ENCODE results near the gene MRPL4.
"Not testable (repeated sequence)": the region's sequence is repeated elsewhere in the genome, so short reads cannot be mapped to it uniquely, and the experiment has no call there.

The MRPL4 gene

DNA sequence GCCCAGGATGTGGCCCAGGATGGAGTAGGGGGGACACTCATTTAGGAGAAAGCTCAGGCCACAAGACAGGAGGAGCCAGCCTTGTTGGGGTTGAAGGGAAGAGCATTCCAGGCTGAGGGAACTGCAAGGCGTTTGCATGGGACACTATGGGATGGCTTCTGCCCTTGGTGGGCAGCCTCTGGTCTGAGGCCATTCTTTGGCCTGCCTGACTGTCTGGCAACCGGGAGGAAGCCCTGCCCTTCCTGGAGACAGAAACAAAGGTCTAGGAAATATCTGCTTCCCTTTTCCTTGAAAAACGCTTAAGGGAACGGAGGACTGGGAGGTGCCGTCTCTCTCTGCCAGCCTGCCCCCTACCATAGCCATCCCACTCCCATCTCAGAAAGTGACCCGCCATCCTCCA lies 16.1 kb downstream of the MRPL4 start:
- DNase-seq, result no peak

DNA sequence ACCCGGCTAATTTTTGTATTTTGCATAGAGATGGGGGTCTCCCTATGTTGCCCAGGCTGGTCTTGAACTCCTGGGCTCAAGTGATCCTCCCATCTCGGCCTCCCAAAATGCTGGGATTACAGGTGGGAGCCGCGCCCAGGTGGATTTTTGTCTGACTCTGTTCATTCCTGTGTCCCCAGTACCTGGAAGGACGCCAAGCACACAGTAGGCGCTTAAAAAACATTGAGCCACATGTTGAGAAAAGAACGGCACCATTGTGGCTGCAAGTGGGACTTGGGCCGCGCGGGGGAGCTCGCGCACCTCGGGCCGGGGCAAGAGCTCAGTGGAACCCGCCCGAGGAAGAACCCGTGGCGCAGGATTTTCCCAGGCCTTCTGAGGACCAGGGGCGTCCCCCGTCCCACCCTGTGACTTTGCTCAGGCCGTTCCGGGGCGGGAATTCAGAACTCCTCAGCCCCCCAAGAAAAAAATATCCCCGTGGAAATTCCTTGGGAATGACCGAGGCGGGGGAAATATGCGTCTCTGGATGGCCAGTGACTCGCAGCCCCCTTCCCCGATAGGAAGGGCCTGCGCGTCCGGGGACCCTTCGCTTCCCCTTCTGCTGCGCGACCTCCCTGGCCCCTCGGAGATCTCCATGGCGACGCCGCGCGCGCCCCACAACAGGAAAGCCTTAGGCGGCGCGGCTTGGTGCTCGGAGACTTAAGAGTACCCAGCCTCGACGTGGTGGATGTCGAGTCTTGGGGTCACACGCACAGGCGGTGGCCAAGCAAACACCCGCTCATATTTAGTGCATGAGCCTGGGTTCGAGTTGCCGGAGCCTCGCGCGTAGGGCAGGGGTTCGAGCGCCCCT lies 17.5 kb downstream of the MRPL4 start:
- DNase-seq, result peak; percentile 88

DNA sequence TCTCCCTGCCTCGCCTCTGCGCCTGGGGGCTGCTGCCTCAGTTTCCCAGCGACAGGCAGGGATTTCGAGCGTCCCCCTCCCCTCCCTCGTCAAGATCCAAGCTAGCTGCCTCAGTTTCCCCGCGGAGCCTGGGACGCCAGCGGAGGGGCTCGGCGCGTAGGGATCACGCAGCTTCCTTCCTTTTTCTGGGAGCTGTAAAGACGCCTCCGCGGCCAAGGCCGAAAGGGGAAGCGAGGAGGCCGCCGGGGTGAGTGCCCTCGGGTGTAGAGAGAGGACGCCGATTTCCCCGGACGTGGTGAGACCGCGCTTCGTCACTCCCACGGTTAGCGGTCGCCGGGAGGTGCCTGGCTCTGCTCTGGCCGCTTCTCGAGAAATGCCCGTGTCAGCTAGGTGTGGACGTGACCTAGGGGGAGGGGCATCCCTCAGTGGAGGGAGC lies 18.2 kb downstream of the MRPL4 start:
- DNase-seq, result peak; percentile 59

DNA sequence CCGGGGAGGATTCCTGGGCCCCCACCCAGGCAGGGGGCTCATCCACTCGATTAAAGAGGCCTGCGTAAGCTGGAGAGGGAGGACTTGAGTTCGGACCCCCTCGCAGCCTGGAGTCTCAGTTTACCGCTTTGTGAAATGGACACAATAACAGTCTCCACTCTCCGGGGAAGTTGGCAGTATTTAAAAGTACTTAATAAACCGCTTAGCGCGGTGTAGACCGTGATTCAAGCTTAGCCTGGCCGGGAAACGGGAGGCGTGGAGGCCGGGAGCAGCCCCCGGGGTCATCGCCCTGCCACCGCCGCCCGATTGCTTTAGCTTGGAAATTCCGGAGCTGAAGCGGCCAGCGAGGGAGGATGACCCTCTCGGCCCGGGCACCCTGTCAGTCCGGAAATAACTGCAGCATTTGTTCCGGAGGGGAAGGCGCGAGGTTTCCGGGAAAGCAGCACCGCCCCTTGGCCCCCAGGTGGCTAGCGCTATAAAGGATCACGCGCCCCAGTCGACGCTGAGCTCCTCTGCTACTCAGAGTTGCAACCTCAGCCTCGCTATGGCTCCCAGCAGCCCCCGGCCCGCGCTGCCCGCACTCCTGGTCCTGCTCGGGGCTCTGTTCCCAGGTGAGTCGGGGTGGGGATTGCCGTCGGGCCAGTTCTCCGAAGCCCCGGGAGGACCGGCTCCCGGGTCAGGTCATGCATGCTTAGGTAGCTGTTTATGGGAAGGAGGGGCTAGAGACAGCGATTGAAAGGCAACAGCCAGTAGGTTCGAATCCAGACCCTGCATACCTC lies 18.8 kb downstream of the MRPL4 start, which contains the start of gene ICAM1:
Gene ICAM1, plus strand, starts transcription at position 505 of the 779 bp plus-strand sequence. Its CDS starts 40 bp downstream, at position 545.
- peak; percentile 72 for DNase-seq

DNA sequence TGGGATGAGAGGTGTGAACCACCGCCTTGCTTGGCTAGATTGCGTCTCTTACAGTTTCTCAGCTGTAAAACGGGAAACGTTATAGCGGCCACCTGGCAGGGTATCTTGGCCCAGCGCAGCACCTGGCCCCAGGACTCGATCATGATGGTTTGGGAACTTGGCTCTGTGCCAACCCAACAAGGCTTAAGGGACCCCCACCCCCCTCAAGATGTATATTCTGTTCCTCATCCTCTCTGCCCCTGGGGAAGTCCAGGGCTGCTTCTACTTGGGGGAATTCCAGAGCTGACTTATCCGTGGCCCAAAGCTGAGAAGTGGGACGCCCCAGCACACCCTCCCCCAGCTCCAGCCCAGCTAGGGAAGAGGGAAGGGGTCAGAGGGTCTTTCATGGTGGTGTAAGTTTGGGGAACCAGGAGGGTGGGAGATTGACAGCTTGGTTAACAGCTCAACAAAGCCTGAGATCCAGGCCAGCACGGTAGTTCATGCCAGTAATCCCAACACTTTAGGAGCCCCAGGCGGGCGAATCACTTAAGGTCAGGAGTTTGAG lies 19.6 kb downstream of the MRPL4 start:
- no peak for DNase-seq

DNA sequence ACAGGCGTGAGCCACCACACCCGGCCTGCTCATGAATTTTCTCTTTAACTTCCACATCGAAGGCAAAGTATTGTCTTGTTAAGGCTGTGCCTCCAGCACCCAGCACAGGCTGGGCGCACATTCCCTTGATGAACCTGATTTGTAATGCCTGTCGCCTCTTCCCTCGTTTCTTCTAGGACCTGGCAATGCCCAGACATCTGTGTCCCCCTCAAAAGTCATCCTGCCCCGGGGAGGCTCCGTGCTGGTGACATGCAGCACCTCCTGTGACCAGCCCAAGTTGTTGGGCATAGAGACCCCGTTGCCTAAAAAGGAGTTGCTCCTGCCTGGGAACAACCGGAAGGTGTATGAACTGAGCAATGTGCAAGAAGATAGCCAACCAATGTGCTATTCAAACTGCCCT lies 22.6 kb downstream of the MRPL4 start:
- DNase-seq, result no peak

DNA sequence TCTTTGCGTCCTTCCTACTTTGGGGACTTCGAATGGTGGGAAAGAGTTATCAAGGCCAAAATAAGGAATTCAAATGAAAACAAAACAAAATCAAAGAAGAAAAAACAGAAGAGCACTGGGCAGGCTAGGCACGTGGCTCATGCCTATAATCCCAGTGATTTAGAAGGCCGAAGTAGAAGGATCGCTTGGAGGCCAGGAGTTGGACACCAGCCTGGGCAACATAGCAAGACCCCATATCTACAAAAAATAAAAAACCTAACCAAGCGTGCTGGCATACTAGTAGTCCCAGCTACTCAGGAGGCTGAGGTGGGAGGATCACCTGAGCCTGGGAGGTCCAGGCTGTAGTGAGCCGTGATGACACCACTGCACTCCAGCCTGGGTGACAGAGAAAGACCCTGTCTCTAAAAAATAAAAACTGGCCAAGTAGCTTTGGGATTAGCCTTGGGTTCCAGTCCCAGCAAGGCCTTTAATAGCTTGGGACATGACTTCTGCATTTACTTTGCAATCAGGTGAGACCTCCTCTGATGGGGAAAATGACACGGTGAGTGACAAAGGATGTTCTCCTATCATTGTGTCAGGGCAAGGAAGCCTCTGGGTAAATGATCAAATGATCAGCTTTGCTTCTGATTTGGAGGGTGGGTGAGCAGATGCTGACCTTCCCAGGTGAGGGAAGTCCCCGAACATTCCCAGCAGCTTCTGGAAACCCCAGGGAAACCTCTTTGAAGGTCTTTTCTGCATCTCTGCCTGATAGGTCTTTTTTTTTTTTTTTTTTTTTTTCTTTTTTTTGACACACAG lies 26.0 kb downstream of the MRPL4 start:
- no peak for DNase-seq

DNA sequence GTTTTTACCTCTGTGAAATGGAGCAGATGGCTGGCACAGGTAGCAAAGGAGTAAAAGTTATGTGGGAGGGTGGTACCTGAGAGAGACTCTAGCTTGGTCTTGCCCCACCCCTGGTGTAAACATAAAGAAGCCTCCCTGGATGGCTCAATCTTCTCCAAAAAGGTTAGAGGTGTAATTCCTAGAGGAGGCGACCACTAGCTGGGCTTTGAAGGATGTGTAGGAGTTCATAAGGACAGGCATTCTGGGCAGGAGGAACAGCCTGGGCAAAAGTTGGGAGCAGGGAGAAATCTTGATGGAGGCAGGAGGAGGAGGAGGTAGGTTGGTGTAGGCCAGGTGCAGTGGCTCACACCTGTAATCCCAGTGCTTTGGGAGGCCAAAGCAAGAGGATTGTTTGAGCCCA lies 26.9 kb downstream of the MRPL4 start:
- DNase-seq, result no peak

DNA sequence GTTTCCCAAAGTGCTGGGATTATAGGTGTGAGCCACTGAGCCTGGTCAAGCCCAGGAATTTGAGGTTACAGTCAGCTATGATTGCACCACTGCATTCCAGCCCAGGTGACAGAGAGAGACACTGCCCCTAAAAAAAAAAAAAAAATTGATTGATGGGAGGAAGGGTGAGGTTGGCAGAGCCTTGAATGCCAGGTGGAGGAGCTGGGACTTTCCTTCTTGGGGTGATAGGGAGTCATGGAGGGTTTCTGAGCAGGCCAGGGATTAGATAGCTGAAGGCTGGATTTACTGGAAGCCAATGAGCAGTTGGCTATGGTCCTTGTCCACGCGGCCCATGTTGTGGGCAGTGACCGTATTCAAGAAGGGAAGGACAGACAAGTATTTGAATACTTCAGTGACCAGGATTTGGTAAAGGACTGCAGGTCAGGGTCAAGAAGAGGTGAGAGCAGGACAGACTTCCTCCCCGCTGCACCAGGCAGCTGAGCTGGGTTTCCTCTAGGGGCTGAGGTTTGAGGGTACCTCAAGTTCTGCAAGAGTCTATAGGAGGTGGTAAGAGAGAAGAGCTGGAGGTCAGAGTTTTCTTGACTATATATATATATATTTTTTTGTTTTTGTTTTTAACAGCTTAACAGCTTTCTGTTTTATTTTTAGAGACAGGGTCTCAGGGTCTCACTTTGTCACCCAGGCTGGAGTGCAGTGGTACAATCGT lies 27.9 kb downstream of the MRPL4 start:
- no peak for DNase-seq

DNA sequence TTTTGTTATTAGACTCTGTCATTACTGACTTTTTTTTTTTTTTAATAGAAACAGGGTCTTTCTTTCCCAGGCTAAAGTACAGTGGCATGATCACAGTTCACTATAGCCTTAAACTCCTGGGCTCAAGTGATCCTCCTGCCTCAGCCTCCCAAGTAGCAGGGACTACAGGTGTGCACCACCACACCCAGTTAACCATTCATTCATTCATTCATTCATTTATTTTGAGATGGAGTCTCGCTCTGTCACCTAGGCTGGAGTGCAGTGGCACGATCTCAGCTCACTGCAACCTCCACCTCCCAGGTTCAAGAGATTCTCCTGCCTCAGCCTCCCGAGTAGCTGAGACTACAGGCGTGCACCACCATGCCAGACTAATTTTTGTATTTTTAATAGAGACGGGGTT lies 30.0 kb downstream of the MRPL4 start:
- DNase-seq, result not testable (repeated sequence)

DNA sequence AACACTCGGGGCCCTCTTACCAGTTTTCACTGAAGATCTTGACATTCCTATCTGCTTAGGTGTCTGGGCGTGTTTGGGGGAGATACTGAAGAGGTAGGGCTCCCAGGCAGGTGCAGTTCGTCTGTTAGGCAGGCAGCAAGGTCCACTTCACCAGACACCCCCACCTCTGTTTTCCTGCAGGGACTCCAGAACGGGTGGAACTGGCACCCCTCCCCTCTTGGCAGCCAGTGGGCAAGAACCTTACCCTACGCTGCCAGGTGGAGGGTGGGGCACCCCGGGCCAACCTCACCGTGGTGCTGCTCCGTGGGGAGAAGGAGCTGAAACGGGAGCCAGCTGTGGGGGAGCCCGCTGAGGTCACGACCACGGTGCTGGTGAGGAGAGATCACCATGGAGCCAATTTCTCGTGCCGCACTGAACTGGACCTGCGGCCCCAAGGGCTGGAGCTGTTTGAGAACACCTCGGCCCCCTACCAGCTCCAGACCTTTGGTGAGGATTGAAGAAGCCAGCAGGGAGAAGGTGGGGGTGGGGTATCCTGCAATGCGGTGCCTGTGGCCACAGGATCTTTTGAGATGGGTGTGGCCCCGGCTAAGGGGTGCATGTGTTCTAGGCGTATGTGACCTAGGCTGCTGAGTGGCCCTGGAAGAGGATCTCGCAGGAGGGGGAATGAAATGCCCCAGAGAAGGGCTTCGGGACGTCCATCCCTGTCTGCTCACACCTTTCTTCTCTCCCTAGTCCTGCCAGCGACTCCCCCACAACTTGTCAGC lies 31.5 kb downstream of the MRPL4 start:
- DNase-seq, result no peak

DNA sequence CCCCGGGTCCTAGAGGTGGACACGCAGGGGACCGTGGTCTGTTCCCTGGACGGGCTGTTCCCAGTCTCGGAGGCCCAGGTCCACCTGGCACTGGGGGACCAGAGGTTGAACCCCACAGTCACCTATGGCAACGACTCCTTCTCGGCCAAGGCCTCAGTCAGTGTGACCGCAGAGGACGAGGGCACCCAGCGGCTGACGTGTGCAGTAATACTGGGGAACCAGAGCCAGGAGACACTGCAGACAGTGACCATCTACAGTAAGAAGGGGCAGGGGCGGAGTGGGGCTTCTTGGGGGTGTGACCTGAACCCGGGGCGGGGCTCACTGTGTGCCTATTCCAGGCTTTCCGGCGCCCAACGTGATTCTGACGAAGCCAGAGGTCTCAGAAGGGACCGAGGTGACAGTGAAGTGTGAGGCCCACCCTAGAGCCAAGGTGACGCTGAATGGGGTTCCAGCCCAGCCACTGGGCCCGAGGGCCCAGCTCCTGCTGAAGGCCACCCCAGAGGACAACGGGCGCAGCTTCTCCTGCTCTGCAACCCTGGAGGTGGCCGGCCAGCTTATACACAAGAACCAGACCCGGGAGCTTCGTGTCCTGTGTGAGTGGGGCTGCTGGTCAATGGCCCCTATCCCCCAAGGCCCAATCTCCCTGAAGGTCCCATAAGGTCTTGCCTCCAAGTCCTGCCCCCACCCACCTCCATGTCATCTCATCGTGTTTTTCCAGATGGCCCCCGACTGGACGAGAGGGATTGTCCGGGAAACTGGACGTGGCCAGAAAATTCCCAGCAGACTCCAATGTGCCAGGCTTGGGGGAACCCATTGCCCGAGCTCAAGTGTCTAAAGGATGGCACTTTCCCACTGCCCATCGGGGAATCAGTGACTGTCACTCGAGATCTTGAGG lies 32.3 kb downstream of the MRPL4 start:
- no peak for DNase-seq

DNA sequence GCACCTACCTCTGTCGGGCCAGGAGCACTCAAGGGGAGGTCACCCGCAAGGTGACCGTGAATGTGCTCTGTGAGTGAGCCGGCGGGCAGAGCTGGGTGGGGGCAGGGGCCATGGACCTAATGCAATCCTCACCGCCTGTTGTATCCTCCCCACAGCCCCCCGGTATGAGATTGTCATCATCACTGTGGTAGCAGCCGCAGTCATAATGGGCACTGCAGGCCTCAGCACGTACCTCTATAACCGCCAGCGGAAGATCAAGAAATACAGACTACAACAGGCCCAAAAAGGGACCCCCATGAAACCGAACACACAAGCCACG lies 32.9 kb downstream of the MRPL4 start:
- DNase-seq, result no peak

DNA sequence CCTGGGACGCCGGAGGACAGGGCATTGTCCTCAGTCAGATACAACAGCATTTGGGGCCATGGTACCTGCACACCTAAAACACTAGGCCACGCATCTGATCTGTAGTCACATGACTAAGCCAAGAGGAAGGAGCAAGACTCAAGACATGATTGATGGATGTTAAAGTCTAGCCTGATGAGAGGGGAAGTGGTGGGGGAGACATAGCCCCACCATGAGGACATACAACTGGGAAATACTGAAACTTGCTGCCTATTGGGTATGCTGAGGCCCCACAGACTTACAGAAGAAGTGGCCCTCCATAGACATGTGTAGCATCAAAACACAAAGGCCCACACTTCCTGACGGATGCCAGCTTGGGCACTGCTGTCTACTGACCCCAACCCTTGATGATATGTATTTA lies 33.4 kb downstream of the MRPL4 start:
- no peak for DNase-seq

DNA sequence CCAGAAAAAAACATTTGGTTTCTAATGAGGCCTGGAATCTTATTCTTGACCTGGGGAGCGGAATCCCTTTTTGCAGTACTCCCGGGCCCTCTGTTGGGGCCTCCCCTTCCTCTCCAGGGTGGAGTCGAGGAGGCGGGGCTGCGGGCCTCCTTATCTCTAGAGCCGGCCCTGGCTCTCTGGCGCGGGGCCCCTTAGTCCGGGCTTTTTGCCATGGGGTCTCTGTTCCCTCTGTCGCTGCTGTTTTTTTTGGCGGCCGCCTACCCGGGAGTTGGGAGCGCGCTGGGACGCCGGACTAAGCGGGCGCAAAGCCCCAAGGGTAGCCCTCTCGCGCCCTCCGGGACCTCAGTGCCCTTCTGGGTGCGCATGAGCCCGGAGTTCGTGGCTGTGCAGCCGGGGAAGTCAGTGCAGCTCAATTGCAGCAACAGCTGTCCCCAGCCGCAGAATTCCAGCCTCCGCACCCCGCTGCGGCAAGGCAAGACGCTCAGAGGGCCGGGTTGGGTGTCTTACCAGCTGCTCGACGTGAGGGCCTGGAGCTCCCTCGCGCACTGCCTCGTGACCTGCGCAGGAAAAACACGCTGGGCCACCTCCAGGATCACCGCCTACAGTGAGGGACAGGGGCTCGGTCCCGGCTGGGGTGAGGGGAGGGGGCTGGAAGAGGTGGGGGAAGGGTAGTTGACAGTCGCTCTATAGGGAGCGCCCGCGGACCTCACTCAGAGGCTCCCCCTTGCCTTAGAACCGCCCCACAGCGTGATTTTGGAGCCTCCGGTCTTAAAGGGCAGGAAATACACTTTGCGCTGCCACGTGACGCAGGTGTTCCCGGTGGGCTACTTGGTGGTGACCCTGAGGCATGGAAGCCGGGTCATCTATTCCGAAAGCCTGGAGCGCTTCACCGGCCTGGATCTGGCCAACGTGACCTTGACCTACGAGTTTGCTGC lies 35.1 kb downstream of the MRPL4 start, which contains the start of gene ICAM4:
Gene ICAM4, plus strand, starts transcription at position 153 of the 935 bp plus-strand sequence. Its CDS starts 58 bp downstream, at position 211.
- DNase-seq, result peak; percentile 39

DNA sequence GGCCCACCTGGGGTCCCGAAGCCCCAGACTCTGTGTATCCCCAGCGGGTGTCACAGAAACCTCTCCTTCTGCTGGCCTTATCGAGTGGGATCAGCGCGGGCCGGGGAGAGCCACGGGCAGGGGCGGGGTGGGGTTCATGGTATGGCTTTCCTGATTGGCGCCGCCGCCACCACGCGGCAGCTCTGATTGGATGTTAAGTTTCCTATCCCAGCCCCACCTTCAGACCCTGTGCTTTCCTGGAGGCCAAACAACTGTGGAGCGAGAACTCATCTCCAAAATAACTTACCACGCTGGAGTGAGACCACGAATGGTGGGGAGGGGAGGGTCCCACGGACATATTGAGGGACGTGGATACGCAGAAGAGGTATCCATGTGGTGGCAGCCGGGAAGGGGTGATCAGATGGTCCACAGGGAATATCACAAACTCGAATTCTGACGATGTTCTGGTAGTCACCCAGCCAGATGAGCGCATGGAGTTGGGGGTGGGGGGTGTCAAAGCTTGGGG lies 36.7 kb downstream of the MRPL4 start:
- DNase-seq, result peak; percentile 49

DNA sequence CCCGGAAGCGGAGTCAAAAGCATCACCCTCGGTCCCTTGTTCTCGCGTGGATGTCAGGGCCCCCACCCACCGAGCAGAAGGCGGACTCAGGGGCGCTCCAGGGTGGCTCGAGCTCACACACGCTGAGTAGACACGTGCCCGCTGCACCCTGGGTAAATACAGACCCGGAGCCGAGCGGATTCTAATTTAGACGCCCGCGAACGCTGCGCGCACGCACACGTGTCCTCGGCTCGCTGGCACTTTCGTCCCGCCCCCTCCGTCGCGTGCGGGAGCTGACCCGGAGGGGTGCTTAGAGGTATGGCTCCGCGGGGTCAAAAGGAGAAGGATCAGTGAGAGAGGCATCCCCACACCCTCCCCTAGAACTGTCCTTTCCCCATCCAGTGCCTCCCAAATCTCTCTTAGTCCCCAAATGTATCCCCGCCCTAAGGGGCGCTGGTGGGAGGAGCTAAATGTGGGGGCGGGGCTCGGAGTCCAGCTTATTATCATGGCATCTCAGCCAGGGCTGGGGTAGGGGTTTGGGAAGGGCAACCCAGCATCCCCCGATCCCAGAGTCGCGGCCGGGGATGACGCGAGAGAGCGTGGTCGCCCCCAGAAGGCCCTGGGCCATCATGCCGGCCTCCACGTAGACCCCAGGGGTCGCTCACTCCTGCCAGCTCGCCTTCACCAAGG lies 37.3 kb downstream of the MRPL4 start:
- peak; percentile 72 for DNase-seq

DNA sequence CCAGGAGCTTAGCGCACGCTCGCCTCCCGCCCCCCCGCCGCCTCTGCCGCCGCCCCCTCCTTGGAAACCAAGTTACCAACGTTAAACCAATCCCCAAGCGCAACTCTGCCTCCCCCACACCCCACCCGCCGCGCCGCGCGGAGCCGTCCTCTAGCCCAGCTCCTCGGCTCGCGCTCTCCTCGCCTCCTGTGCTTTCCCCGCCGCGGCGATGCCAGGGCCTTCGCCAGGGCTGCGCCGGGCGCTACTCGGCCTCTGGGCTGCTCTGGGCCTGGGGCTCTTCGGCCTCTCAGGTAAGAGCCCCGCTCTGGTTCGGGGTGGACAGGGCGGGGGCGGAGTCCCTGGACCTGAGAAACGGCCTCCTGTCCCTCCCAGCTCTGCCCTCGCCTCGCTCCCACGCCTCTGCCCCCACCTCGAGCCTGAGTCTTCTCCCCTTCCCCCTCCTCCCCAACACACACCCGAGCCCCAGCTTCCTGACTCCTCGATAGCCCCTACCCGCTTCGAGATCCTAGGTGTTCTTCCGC lies 37.9 kb downstream of the MRPL4 start, which contains the start of gene ICAM5:
Gene ICAM5, plus strand, starts transcription at position 117 of the 521 bp plus-strand sequence. Its CDS starts 92 bp downstream, at position 209.
- DNase-seq, result peak; percentile 63

Data from stimulated activated CD4-positive, alpha-beta T cell treated with anti-CD3 and anti-CD28 coated beads, Interleukin-4, amount 100 ng/mL, for 1 hour (primary cell).